ENCODE data around the gene ARID1B.
A peak's percentile ranks its signal among the peaks of the same experiment; 100 is the strongest.

The ARID1B gene

DNA sequence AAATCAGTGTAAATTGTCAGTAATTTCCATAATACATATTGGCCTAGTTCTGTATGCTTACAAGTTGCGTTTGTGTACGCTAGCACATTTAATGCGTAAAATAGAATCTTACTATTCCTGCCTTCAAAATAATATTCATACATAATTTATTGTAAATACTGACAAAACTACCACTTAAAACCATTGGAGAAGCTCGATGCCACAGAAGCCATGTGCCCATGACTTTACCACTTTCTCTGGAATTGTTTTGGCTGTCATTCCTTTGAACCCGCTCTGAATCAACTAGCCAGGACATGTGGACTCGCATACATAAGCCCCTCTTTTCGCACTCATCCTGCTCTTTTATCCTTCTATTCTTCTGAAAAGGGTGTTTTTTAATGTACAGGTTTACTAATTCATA is 394.6 kb downstream of the ARID1B start:
- DNase-seq: no peak

DNA sequence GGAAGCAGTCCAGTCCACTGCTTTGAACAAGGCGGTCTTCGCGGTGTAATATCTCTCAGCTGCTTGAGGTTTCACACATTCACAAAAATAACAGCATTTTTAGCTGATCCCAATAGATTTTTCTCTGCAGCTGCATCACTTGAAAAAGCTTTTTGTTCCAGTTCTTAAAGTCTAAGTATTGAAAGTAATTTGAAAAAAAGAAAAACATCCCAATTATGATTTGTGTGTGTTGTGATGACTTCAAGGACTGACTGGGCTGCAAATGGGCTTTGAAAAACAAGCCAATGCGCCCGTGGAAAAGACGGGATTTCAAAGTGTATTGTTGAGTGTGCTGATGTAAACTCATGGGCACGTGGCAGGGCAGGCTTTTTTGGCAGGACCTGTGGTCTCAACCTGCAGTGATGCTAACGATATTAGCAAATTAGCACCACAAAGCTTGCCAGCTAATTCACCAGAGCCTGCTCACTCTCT is 395.1 kb downstream of the ARID1B start:
- no peak for DNase-seq

DNA sequence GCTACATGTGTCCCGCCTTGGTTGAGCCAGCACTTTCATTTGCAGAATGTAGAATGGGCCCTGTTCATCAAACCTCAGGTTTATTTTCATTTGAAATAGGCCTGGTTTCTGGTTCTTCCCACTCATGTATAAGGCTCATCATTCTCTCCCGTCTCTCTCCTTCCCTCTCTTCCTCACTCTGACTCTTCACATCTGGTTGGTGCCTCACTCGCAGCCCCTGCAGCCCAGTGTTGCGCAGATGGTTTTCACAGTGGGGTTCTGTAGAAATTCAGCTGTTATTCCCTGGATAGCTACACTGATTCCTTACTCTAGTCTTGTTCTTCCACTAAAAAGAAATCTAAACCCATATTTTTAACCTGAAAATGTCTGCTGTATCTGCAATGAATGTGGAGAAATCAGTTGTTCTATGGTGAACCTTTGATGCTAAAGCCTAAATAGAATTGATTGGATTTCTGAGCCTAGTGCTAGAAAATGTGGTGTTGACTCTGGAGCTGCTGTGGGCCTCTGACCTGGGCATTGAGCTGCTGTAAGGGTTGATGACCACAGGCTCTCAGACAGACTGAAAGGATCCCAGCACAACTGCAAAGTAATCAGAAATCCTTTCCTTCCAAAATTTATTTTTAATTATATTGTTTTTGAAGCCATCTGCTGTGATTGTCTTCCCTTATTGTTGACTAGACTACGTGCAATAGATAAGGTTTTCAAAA is 395.8 kb downstream of the ARID1B start:
- no peak for DNase-seq

DNA sequence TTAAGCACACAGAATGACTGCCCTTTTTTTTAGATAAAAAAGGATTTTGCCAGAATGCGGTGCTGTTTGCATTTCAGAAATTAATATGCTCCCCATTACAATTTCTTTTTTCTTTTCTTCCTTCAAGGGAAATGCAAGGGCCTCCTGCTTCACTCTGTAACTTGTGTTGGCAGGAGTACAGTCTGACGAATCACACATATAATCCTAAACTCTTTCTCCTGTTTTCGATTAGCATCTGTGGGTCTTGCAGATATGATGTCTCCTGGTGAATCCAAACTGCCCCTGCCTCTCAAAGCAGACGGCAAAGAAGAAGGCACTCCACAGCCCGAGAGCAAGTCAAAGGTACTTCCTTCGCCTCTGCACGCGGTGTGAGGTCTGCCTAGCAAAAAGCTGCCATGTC is 396.6 kb downstream of the ARID1B start:
- no peak for DNase-seq

DNA sequence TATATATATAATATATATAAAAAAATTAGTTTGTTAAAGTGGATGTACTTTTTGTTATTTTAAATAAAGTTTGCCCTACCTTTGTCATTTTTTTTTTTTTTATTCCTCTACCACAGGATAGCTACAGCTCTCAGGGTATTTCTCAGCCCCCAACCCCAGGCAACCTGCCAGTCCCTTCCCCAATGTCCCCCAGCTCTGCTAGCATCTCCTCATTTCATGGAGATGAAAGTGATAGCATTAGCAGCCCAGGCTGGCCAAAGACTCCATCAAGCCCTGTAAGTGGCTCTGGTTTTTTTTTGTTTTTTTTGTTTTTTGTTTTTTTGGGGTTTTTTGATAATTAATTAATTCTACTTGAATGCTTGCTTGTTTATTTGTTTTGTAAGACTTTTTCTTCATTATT is 397.6 kb downstream of the ARID1B start:
- no peak for DNase-seq

DNA sequence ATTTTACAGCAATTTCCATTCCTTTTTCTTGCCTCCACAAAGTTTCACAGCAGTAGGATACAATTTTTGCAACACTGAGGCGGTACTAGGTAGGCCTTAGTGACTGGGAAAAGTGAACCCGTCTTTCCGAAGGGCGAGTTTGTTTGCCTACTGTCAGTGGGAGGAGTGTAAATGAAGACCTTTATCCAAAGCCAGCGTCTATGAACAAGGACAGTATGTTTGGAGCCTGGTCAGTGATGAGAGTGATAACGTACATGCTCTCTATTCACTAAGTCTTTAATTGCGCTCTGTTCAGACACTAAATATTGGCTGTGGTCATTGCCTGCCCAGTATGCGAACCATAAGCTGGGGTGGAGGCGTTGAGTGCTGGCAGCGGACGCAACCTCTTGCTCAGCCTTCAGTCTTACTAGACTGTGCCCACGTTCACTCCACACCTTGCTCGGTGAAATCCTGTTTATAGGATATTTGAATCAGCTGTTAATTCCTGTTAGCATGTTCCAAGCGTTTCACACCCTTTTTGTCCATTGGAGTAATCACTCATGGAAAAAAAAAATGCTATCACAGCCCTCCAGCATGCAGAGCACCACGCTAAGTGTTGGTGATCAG is 400.7 kb downstream of the ARID1B start:
- no peak for DNase-seq

DNA sequence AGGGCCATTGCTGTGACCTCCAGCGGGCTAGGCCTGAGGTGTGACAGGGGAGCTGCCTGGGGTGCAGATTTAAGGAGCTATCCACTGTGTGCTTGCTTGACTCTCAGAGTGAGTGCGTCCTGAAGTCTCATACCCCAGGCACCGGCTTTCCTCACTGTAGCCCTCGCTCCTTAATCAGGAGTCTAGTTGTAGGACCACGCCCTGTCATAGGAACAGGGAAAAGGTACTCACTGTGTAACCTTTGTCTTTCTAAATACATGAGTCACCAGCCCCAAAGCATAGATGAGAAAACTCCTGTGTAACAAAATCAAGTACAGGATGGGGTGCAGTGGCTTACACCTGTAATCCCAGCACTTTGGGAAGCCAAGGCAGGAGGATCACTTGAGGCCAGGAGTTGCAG is 404.5 kb downstream of the ARID1B start:
- no peak for DNase-seq

DNA sequence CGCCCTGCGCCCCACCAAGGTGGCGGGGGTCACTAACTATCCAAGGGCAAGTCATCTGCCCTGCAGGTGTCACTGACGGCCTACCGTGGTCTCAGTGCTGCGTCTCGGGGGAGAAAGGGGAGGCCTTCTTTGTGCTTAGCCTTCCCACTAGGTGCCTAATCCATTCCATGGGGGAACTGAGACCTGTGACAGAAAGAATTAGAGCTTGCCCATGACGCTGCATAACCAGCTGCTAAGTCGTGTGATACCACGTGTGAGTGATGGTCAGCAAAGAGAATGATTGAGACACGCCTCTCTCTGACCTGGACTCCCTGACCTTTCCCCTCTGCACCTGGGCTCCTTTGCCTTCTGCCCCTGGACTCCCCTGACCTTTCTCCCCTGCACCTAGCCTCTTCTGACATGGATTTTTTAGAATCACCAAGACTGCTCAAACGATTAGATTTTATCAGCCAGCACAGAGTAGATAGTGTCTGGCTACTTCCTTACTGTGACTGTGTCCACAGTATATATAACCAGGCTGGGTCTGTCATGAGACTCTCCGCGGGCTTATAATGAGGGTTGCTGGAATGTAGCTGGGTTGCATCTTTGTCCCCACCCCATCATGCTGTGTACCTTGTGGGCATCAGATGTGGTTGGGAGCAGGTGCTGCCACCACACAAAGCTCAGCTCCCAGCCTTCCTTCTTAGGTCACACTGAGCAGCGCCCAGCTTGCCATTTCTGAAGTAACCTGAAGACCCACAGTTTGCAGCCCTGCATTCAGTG is 405.5 kb downstream of the ARID1B start:
- no peak for DNase-seq

DNA sequence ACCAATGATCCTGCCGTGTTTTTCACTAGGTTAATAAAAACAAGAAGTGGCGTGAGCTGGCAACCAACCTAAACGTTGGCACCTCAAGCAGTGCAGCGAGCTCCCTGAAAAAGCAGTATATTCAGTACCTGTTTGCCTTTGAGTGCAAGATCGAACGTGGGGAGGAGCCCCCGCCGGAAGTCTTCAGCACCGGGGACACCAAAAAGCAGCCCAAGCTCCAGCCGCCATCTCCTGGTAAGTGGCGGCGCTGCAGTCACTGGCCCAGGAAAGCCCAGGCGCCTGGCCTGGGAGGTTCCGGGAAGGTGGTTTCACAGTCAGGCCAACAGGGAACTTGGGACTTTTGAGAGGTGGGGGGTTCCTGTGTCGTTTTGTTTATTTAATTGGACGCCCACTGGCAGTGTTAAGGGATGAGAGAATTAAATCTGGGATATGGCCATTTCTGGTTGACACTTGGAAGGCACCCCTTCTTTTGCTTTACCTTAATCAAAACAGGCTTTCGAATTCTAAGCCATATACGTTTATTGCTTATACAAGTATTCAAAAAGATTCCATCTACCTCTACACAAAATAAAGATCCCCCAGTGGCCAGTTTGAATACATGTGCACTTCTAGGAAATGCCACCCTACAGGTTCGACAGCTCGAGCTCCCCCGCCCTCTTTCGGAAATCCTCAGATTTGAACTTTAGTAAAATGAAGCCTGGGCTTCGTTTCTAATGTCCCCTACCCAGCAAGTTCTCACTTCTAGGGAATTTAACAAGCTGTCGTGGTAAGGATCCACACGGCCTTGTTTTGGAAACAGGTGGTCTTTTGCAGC is 407.2 kb downstream of the ARID1B start:
- peak; percentile 23 to 56 (median 44) for DNase-seq

DNA sequence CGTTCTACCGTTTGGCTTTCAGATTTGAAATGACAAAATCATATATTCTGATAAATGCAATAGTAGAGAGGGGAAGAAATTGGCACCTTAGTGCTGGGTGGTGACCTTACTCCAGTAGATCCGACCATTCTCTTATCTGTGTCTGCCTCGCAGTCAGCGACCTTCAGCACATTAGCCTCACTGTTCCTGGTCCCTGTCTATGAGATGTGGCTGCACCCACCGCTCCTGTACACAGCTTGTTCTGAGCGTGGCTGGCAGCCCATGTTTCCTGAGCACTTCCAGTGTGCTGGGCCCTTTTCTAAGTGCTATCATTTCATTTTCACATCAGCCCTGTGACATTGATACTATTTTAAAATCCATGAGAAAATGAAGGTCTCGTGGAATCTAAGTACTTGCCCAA is 408.0 kb downstream of the ARID1B start:
- DNase-seq: no peak

DNA sequence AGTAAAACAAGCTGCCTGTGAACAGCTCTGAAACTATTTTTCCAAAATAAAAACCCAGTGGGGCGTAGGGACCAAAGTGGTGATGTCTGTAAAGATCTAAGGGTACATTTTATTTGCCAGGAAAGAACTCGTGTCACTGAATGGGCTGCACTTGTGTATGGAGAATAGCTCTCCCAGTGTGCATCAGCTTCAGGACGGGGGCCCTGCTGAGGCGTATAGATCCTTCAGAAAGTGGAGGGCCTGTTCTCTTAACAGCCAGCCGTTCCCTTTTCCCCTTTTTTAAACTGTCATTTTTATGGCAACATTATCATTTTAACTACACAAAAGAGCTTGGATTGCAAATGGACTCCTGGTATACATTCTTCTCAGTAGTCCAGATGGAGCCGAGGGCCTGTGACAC is 408.8 kb downstream of the ARID1B start:
- no peak for DNase-seq

DNA sequence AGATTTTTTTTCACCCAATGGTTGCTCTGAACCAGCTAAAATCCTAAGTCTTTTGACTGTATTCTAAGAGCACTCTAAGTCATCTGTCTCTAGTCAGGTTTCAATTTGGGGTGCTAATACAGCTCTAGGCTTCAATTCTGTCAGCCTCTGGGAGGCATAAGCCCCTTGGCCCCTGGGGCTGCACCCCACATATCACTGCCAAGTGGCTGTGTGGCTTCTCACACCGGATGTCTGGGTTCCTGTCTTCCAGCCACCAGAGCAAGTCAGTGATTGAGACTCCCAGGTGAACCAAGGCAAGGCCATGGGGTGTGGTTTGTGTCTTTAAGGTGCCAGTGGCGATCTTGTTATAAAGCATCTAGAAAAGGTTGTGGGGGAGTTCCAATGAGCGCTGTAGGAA is 409.6 kb downstream of the ARID1B start:
- DNase-seq: no peak

DNA sequence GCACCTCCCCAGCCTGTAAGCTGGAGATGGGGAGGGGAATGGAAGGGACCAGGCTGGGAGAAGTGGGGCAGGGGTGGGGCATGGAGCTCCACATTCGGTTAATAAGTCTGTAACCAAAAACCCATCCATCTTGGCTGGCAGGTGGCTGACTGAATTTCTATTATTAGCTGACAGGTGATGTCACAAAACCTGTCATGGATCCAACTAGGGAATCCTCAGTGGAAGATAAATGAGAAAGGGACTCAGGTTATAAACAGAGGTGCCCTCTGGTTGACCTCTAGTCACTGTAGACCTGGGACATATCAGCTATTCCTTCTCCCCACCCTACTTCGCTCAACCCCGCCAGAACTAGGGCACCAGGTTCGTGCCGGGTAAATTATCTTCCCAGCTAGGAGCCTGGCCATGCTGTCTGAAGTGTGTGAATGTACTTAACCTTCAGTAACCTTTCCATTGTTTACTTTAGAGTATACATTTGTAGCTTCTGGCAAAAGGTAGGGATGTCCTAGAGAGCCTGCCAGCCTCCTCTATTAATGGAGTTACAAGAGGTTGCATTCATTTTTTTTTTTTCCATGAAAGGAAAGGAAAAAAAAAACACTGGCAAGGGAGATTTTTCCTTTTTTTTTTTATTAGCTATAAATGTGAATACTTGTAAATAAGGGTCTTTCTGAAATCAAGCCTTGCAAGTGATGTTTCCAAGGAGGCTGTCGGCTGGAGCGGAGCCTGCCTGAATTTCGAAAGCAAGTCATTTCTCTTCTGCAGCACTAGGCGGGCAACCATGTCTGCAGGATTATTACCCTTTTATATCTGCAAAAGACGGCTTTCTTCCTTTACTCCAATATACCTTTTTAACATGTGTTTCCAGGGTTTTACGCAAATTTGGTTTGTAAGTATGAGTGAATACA is 410.3 kb downstream of the ARID1B start:
- no peak for DNase-seq

DNA sequence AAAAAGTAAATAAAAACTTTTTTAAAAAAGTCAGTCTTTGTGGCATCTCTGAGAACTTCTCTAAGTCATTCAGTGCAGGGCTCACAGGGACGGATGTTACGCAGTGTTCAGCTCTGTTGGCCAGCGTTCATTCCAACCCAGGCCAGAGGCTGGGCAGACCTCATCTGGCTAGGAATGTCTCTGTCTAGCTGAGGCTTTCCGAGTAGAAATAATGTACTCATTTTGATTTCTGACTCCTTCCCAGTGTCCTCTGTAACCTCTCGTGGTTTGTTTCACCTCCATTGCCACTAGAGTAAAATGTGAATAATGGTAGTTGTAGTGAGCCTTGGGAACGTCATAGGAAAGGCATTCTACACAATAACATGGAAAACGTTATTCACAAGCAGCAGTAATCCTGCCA is 411.0 kb downstream of the ARID1B start:
- no peak for DNase-seq

DNA sequence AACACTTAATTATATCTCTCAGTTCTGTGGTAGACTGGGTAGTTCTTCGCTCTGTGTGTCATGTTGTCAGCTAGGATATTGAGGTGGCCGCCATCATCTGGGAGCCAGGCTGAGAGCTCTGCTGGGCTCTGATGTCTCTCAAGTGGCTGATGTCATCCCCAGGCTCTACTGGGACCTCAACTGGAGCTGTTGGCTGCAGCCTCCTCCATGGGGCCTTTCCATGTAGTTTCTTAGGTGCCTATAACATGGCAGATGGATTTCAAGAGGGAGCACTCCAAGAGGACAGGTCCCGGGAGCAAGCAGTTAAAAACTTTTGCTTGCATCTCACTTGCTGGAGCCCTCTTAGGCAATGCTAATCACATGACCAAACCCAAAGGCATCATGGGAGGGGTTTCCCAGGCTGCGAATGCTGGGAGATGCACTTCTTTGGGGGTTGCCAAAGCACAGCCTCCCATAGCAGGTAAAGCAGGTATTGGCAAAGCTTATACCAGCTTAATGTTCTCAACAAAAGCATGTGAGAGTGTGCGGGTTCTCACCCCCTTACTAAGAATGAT is 416.3 kb downstream of the ARID1B start:
- DNase-seq: no peak

DNA sequence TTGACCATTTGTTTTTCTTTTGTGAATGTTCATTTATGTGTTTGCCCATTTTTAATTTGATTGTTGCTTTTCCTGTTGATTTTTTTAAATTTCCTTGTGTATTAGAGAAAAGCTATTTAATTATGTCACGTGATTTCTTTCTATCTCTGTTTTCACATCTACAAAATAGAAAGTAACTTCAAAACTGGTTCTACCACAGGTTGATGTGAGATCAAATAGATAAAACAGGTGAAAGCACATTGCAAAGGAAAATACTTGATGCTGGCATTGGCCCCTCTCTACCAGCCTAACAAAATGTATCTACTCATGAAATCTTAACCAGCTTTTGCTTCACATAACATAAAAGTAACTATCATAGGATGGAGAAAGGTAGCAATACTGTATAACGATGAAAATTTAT is 416.9 kb downstream of the ARID1B start:
- peak in 1 of 6 experiments; percentile 6 for DNase-seq

DNA sequence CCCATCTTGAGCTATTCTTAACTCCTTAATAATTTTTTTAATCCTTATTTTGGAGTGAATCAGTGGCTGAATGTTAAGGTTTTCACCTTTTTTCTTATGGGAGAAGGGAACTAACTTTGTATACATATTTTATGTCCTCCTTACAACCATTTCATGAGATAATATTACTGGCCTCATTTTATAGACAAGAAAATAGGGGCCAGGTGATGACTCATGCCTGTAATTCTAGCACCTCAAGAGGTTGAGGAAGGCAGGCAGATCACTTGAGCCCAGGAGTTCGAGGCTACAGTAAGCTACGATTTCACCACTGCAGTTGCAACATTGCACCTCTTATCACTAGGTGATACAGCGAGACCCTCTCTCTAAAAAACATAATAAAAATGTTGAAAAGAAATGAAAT is 417.5 kb downstream of the ARID1B start:
- DNase-seq: no peak

DNA sequence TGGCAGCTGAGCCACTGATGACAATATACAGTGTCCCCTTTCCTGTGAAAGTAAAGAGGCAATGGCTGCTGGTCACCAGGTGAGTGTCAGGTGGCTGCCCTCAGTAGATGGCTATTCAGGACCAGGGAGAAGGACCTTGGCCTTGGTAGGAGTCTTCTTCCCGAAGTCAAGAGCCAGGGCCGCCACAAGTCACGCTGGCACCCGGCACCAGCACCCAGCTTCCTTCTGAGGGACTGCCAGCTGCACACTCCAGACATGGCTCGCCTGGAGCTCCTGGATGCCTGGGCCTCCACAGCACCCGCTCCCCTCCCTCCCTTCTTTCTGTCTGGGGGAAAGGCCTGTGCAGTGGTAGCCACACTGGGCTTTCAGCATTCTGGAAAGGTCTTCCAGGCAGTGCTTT is 419.2 kb downstream of the ARID1B start:
- no peak for DNase-seq

DNA sequence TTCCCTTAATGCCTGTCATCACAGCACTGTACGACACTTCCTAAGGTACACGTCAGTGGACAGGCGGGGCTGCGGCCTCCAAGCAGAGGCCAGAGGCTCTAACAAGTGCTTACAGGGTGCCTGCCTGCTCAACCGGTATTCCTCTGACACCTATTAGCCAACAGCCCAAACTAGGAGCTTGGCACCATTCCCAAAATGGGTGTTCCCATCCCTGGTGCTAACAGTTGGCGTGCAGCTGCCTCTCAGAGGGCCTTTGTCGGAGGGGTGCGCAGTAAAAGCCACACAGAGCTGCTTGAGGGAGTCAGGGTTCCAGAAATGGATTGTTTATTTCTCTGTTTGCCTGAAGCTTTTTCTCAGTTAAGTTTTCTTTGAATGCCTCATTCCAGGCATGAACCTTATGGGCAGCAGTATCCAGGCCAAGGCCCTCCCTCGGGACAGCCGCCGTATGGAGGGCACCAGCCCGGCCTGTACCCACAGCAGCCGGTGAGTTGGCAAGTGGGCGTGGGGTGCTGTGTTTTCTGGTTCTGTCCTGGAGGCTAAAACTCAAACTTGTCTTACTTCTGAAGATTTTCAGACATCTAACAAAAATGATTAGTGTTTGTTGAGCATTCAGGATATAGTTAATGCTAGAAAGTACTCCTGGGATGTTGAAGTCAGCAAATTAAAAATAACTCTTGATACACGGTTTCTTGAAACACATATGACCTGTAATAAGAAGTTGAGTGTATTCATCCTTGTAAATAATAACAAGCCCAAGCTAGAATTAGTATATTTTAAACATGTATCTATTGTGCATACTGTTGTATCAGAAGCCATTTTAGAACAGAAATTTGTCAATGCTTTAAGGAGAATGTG is 421.5 kb downstream of the ARID1B start:
- DNase-seq: no peak

DNA sequence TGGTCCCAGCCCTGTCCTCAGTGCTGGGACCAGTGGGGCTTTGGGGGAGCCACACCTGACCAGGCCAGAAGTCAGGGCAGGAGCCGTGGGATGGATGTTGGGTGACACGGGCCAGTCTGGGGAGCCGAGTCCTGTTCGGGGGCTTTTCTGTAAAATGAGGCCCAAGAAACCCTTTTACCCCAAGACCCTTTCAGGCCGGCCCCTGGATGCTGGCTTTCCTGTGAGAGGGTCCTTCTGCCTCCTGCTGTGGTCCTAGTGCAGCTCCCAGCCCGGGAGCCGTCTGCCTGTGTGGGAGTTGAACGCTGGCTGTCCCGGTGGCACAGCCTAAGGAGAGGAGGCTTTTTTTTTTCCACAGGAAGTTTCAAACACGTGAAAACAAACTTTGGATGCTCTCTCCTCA is 422.9 kb downstream of the ARID1B start:
- no peak for DNase-seq

DNA sequence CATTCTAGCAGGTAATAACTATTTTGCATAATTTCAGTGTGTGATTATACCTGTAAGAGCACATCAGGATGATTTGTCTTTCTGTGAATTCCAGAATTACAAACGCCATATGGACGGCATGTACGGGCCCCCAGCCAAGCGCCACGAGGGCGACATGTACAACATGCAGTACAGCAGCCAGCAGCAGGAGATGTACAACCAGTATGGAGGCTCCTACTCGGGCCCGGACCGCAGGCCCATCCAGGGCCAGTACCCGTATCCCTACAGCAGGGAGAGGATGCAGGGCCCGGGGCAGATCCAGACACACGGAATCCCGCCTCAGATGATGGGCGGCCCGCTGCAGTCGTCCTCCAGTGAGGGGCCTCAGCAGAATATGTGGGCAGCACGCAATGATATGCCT is 423.4 kb downstream of the ARID1B start:
- DNase-seq: no peak
